GM06990 (cell line): ENCODE data around the gene CCDC92.

Source experiments
- DNase-seq: peaks from one replicate; pipeline ENCODE4 v3.0.0-alpha.2; 2011; ENCODE audit not compliant: insufficient read length; ENCODE audit errors: extremely low read depth
- H3K27me3 ChIP-seq: replicated peaks from 2 replicates; pipeline ENCODE4 v1.6.0; 2011; ENCODE audit warnings: low read length; ENCODE audit not compliant: control insufficient read depth, insufficient read depth
- H3K36me3 ChIP-seq: 2 replicates; pipeline ENCODE4 v1.5.1; 2011; ENCODE audit warnings: low read length; ENCODE audit not compliant: control insufficient read depth, insufficient read depth
- H3K4me3 ChIP-seq: replicated peaks from 2 replicates; pipeline ENCODE4 v1.5.1; 2011; ENCODE audit warnings: low read depth, mild to moderate bottlenecking, control low read depth, low read length
- TF ChIP-seq, protein P1 (sequence below): IDR thresholded peaks from 2 replicates; pipeline ENCODE4 v1.5.1; 2011; ENCODE audit warnings: low read length, control low read depth, mild to moderate bottlenecking, inconsistent platforms; ENCODE audit not compliant: insufficient read depth, poor library complexity, severe bottlenecking

Gene CCDC92

DNA sequence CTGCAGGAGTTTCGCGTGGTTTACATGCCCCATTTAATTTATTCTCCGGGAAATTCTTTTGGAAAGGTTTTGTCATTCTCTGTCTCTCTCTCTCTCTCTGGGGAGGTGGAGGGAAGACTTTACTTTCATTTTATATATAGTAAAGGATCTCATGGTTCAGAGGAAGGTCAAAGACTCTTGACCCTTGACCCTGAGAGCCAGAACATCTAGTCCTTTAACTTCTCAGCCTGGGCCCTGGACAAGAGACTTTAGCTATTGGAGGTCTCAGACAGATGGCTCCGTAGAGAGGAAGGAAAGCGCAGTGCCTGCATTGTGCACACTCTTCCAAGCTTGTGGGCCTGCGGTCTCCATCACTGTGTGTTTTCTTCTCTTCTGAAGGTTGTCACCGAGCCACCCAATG lies 43.7 kb downstream of the CCDC92 start:
- no peaks in the 10 kb centered on the region for H3K36me3 ChIP-seq
- H3K4me3 ChIP-seq: no peak overlapping the region
- no peak for DNase-seq
- TF ChIP-seq, protein P1, sequence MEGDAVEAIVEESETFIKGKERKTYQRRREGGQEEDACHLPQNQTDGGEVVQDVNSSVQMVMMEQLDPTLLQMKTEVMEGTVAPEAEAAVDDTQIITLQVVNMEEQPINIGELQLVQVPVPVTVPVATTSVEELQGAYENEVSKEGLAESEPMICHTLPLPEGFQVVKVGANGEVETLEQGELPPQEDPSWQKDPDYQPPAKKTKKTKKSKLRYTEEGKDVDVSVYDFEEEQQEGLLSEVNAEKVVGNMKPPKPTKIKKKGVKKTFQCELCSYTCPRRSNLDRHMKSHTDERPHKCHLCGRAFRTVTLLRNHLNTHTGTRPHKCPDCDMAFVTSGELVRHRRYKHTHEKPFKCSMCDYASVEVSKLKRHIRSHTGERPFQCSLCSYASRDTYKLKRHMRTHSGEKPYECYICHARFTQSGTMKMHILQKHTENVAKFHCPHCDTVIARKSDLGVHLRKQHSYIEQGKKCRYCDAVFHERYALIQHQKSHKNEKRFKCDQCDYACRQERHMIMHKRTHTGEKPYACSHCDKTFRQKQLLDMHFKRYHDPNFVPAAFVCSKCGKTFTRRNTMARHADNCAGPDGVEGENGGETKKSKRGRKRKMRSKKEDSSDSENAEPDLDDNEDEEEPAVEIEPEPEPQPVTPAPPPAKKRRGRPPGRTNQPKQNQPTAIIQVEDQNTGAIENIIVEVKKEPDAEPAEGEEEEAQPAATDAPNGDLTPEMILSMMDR: no peak
- H3K27me3 ChIP-seq: no peaks in the 10 kb centered on the region; the same call in 1 of the 2 replicates

DNA sequence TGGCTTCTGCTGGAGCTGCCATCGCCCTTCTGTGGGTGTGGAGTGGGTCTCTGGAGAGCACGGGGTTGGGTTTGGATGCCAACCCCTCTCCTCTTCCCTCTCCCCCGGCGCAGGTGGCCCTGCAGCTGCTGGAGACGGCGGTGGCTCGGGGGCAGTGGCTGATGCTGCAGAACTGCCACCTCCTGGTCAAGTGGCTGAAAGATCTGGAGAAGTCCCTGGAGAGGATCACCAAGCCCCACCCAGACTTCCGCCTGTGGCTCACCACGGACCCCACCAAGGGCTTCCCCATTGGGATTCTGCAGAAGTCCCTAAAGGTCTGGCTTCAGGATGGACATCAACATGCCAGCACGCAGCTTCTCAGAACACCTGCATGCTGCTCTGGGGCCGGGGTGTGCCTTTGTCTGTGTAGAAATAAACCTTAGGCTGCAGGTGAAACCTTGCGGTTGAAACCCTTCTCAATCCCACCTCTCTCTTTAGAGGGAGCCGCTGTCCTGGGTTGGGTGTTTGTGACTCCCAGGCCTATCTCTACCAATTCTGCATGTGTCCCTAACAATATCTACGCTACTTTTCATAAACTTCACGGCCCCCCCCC lies 44.3 kb downstream of the CCDC92 start:
- DNase-seq: no peak
- no peaks in the 10 kb centered on the region for H3K36me3 ChIP-seq
- TF ChIP-seq, protein P1: no peak
- no peaks in the 10 kb centered on the region; the same call in 1 of the 2 replicates for H3K27me3 ChIP-seq
- no peak overlapping the region for H3K4me3 ChIP-seq

DNA sequence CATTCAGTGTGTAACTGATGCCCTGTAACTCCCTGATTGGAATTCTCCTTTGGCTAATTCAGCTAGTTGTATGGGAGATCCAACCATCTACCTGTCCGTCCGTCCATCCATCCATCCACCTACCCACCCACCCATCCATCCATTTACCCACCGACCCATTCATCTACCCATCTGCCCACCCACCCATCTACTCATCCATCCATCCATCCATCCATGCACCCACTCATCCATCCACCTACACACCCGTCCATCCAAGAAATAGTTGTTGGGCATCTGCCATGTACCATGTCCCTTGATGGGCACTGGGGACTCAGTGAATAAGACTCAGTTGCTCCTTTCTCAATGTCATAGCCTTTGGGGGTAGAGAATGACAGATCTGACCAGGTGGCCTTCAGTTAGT lies 48.1 kb downstream of the CCDC92 start:
- TF ChIP-seq, protein P1: no peak
- Histone ChIP-seq H3K36me3 (no peaks in the 10 kb centered on the region), H3K27me3 (no peaks in the 10 kb centered on the region; the same call in 1 of the 2 replicates), H3K4me3 (no peak overlapping the region)
- no peak for DNase-seq

- Histone ChIP-seq H3K4me3 (no peak overlapping the region), H3K36me3 (no peaks in the 10 kb centered on the region), H3K27me3 (no peaks in the 10 kb centered on the region; the same call in 1 of the 2 replicates)
- no peak for DNase-seq
- TF ChIP-seq, protein P1: no peak
Observed at GRCh38 chr12:123923927-123924326, 48.7 kb downstream of the CCDC92 start.

GRCh38 chr12:123923038-123923437 lies 49.6 kb downstream of the CCDC92 start:
- no peak for DNase-seq
- H3K27me3 ChIP-seq: no peaks in the 10 kb centered on the region; the same call in 1 of the 2 replicates
- TF ChIP-seq, protein P1: no peak
- H3K36me3 ChIP-seq: no peaks in the 10 kb centered on the region
- no peak overlapping the region for H3K4me3 ChIP-seq

DNA sequence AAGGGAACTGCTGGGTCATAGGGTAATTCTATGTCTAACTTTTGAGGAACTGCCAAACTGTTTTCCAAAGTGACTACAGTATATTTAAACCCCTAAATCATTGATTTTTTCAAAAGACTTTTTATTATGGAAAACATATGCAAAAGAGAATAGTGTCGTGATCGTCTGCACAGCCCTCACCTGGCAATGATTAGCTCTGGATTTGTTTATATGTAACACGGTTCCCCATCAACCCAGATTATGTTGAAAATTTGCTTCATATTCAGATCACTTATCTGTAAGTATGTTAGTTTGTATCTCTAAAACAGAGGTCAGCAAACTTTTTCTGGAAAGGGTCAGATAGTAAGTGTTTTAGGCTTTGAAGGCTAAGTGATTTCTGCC lies 52.7 kb downstream of the CCDC92 start:
- DNase-seq: no peak
- Histone ChIP-seq H3K27me3 (no peaks in the 10 kb centered on the region; the same call in 1 of the 2 replicates), H3K36me3 (no peaks in the 10 kb centered on the region), H3K4me3 (no peak overlapping the region)
- TF ChIP-seq, protein P1: no peak
